ENCODE results near the gene AGBL1.
A peak's percentile ranks its signal among the peaks of the same experiment; 100 is the strongest.
"Not testable (repeated sequence)": the region's sequence is repeated elsewhere in the genome, so short reads cannot be mapped to it uniquely, and the experiment has no call there.

The AGBL1 gene

GRCh38 chr15:86082619-86083380 is 3.1 kb downstream of the AGBL1 start:
- no peak for DNase-seq (ENCODE audit: extremely low read depth in 1 of 2, low read depth in 1 of 2)

- no peak for DNase-seq (ENCODE audit: extremely low read depth in 1 of 2, low read depth in 1 of 2)
Measured at GRCh38 chr15:86087808-86088207, 8.1 kb downstream of the AGBL1 start.

- no peak for DNase-seq (ENCODE audit: extremely low read depth in 1 of 2, low read depth in 1 of 2)
Measured at GRCh38 chr15:86089422-86089821, 9.8 kb downstream of the AGBL1 start.

- no peak for DNase-seq (ENCODE audit: extremely low read depth in 1 of 2, low read depth in 1 of 2)
Measured at GRCh38 chr15:86101818-86102217, 22.1 kb downstream of the AGBL1 start.

GRCh38 chr15:86103825-86104224 is 24.2 kb downstream of the AGBL1 start:
- DNase-seq (ENCODE audit: extremely low read depth in 1 of 2, low read depth in 1 of 2) = no peak

- DNase-seq (ENCODE audit: extremely low read depth in 1 of 2, low read depth in 1 of 2) = no peak
Measured at GRCh38 chr15:86106306-86106705, 26.6 kb downstream of the AGBL1 start.

GRCh38 chr15:86115145-86115801 is 35.6 kb downstream of the AGBL1 start:
- DNase-seq (ENCODE audit: extremely low read depth in 1 of 2, low read depth in 1 of 2) = no peak

- no peak for DNase-seq (ENCODE audit: extremely low read depth in 1 of 2, low read depth in 1 of 2)
Measured at GRCh38 chr15:86121568-86122225, 42.0 kb downstream of the AGBL1 start.

GRCh38 chr15:86122691-86123391 is 43.2 kb downstream of the AGBL1 start:
- not testable (repeated sequence) for DNase-seq (ENCODE audit: extremely low read depth in 1 of 2, low read depth in 1 of 2)

- DNase-seq (ENCODE audit: extremely low read depth in 1 of 2, low read depth in 1 of 2) = no peak
Measured at GRCh38 chr15:86125775-86126174, 46.1 kb downstream of the AGBL1 start.

GRCh38 chr15:86127547-86127946 is 47.9 kb downstream of the AGBL1 start:
- no peak for DNase-seq (ENCODE audit: extremely low read depth in 1 of 2, low read depth in 1 of 2)

GRCh38 chr15:86135041-86135440 is 55.4 kb downstream of the AGBL1 start:
- no peak for DNase-seq (ENCODE audit: extremely low read depth in 1 of 2, low read depth in 1 of 2)

- no peak for DNase-seq (ENCODE audit: extremely low read depth in 1 of 2, low read depth in 1 of 2)
Measured at GRCh38 chr15:86136861-86137260, 57.2 kb downstream of the AGBL1 start.

- no peak for DNase-seq (ENCODE audit: extremely low read depth in 1 of 2, low read depth in 1 of 2)
Measured at GRCh38 chr15:86138798-86139197, 59.1 kb downstream of the AGBL1 start.

- peak in 1 of 2 donors; percentile 9 for DNase-seq (ENCODE audit: extremely low read depth in 1 of 2, low read depth in 1 of 2)
Measured at GRCh38 chr15:86139828-86140227, 60.2 kb downstream of the AGBL1 start.

GRCh38 chr15:86154705-86155104 is 75.0 kb downstream of the AGBL1 start:
- DNase-seq (ENCODE audit: extremely low read depth in 1 of 2, low read depth in 1 of 2) = no peak

- no peak for DNase-seq (ENCODE audit: extremely low read depth in 1 of 2, low read depth in 1 of 2)
Measured at GRCh38 chr15:86155551-86155950, 75.9 kb downstream of the AGBL1 start.

GRCh38 chr15:86157606-86158293 is 78.1 kb downstream of the AGBL1 start:
- DNase-seq (ENCODE audit: extremely low read depth in 1 of 2, low read depth in 1 of 2) = no peak

GRCh38 chr15:86159468-86159867 is 79.8 kb downstream of the AGBL1 start:
- no peak for DNase-seq (ENCODE audit: extremely low read depth in 1 of 2, low read depth in 1 of 2)

GRCh38 chr15:86161250-86161649 is 81.6 kb downstream of the AGBL1 start:
- no peak for DNase-seq (ENCODE audit: extremely low read depth in 1 of 2, low read depth in 1 of 2)

GRCh38 chr15:86162172-86162591 is 82.5 kb downstream of the AGBL1 start:
- DNase-seq (ENCODE audit: extremely low read depth in 1 of 2, low read depth in 1 of 2) = no peak
